Renal pelvis (tissue), 4 donors: ENCODE measurements around the gene DDHD1. TPM values are rescaled to one million over a fixed set of nuclear protein-coding genes. Genes with fewer than 3 reads are reported as not detected.
"Not testable (repeated sequence)": the region's sequence is repeated elsewhere in the genome, so short reads cannot be mapped to it uniquely, and the experiment has no call there.

Experiments
- DNase-seq: peaks from one replicate; pipeline ENCODE4 v3.0.0-alpha.2; 2013
- polyA plus RNA-seq, 3 donors: library from polyadenylated mRNA; unstranded; fragments of 120-200 nt; gene quantifications; one replicate each; pipeline ENCODE4 v1.2.1, GENCODE V29; 2013; ENCODE audit not compliant: insufficient read length in 3 of 3

DDHD1 gene
- polyA plus RNA-seq, 3 donors = 7.5 to 15.0 (median 14.7) TPM

DNA sequence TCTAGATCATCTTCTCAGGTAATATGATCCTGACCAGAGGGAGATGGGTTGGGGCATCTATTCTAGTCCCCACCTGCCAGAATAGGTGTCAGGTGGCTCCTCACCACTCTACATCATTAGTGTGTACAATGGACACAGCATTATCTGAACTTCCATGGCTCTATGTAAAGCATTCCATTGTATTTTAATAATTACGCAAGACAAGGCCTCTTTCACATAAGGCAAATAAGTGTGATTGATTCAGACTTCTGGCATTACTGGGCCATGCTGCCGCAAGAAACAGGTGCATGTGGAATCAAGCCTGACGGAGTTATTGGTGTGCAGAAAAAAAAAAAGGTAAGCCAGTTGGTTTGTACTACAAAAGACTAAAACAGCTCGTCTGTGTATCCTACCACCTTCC is 3.1 kb upstream of the DDHD1 start:
- no peak for DNase-seq

DNA sequence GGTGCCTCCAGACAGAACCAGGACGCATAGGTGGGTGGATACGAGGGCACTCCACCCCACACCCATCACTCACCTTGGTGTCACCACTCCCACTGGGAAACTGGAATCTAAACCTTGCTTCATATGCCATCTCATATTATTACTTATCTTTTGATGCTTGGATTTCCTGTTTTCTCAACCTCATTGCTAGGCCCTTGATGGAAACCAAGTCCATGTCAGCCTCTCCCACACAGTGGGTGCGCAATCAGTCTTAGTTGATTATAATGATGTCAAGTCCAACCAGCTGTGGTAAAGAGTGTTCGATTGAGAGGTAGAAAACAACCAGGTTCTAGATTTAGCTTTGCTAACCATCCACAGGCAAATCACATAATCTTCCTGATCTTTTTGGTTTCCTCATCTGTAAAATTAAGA is 584 bp upstream of the DDHD1 start:
- no peak for DNase-seq

GRCh38 chr14:53152184-53152886 is 788 bp downstream of the DDHD1 start:
- DNase-seq = peak; percentile 29

- peak; percentile 47 for DNase-seq
Measured at GRCh38 chr14:53151523-53152183, 1.5 kb downstream of the DDHD1 start.

DNA sequence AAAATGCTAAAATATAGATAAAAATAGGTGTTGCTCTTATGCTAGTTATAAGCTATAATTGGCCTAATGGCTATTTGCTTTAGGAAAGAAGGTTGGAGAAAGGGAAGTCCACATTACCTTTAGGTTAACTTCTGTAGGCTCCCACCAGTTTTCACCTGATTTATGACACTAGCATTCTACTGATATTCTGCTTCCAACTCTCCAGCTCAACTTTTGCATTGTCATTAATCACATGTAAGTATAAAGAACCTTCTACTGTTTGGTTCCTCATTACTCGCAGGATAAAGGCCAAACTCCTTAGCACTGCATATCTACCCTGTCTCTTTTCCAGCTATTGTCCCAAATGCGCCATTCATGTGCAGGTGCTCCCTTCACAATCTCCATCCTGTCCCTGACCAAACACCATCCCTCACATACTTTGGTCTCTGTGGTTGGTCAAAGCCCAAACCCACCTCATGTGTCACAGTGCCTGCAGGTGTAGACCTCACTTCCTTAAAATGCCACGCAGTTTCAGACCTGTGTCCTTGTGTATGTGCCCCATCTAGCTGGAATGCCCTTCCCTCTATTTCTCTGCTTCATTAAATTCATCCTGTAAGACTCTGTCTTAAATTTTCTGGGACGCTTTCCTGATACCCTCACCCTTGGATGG is 3.3 kb downstream of the DDHD1 start:
- no peak for DNase-seq

DNA sequence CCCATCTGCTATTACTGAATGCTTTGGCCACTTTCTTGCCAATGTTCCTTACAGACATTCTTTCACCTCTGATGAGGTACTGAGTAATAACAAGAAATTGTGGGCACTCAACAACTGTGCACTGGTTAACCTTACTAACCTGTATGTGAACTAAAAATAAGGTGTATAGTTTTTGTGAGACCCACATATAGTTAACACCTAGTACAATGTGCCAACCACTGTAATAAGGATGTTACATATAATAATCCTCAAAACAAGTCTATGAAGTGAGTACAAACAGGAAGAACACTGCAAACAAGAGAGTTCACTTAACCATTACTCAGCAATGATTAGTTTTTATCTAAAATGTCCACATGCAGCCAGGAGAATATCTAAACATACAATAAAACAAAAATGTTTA is 4.5 kb downstream of the DDHD1 start:
- DNase-seq = no peak

GRCh38 chr14:53147893-53148292 is 5.2 kb downstream of the DDHD1 start:
- DNase-seq = no peak

GRCh38 chr14:53147208-53147607 is 5.9 kb downstream of the DDHD1 start:
- DNase-seq = no peak

GRCh38 chr14:53146739-53147138 is 6.4 kb downstream of the DDHD1 start:
- no peak for DNase-seq

- no peak for DNase-seq
Measured at GRCh38 chr14:53144244-53144643, 8.9 kb downstream of the DDHD1 start.

DNA sequence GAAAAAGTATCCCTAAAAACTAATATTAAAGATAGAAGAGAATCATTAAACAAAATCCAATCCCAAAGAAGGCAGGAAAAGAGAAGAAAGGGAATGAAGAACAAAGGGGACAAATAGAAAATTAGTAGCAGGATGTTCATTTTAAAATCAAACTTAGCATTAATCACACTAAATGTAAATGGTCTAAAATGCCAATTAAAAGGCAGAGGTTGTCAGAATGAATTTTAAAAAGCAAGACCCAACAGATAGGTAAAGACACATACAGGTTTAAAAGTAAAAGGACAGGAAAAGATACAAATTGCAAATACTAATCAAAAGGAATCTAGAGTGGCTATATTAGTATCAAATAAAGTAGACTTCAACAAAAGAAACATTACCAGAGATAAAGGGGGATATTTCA is 12.5 kb downstream of the DDHD1 start:
- no peak for DNase-seq

- no peak for DNase-seq
Measured at GRCh38 chr14:53137568-53138203, 15.4 kb downstream of the DDHD1 start.

GRCh38 chr14:53130491-53130890 is 22.6 kb downstream of the DDHD1 start:
- DNase-seq = not testable (repeated sequence)

- DNase-seq = no peak
Measured at GRCh38 chr14:53128303-53129028, 24.7 kb downstream of the DDHD1 start.

DNA sequence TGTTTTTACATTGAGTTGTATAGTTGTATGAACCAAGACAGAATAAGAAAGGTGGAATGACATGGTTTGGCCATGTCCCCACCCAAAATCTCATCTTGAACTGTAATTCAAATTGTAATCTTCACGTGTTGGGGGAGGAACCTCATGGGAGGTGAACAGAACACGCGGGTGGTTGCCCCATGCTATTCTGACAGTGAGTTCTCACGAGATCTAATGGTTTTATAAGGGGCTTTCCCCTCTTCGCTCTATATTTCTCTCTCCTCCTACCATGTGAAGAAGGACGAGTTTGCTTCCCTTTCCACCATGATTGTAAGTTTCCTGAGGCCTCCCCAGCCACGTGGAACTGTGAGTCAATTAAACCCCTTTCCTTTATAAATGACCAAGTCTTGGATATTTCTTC is 25.3 kb downstream of the DDHD1 start:
- no peak for DNase-seq

DNA sequence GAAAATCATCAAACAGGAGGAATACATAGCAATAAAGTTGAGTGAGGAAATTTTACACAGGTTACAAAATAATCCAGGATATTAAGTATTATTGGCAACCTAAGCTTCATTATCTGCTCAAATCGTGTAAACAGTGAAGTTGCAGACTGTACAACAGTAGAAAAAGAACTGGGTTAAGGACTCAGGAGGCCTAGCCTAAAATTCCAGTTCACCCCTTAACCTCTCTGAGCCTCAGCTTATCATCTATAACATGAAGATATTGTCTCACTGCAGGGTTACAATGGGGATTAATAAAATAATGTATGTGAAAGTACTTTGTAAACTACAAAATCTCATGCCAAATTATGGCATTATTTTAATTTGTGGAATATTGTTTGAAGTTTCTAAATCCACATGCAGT is 26.0 kb downstream of the DDHD1 start:
- DNase-seq = no peak

- DNase-seq = no peak
Measured at GRCh38 chr14:53126731-53127130, 26.4 kb downstream of the DDHD1 start.

DNA sequence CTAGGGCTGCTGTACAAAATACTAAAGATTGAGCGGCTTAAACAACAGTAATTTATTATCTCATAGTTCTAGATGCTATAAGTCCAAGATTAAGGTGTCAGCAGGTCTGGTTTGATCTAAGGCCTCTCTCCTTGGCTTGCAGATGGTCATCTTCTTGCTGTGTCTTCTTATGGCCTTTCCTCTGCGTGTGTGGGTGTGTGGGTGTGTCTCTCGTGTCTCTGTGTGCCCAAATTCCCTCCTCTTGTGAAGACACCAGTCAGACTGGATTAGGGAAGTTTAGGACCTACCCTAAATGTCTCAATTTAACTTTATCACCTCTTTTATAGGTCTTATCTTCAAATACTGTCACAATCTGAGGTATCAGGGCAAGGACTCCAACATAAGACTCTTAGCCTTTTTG is 28.3 kb downstream of the DDHD1 start:
- DNase-seq = no peak

GRCh38 chr14:53121419-53121818 is 31.7 kb downstream of the DDHD1 start:
- DNase-seq = not testable (repeated sequence)

DNA sequence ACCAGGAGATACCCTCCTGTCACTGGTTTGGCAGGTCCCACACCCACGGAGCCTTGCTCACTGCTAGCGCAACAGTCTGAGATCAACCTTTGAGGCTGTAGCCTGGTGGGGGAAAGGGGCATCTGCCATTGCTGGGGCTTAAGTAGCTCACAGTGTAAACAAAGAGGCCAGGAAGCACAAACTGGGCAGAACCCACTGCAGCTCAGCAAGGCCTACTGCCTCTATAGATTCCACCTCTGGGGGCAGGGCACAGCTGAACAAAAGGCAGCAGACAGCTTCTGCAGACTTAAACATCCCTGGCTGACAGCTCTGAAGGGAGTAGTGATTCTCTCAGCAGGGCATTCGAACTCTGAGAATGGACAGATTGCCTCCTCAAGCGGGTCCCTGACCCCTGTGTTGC is 35.6 kb downstream of the DDHD1 start:
- not testable (repeated sequence) for DNase-seq

DNA sequence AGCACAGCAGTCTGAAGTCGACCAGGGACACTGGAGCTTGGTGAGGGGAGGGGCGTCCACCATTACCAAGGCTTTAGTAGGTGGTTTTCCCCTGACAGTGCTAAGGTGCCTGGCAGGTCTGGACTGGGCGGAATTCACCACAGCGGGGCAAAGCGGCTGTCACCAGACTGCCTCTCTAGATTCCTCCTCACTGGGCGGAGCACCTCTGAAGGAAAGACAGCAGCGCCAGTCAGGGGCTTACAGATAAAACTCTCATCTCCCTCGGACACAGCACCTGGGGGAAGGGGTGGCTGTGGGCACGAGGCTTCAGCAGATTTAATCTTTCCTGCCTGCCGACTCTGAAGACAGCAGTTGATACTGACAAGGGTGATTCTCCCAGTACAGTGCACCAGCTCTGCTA is 39.1 kb downstream of the DDHD1 start:
- no peak for DNase-seq

- no peak for DNase-seq
Measured at GRCh38 chr14:53110096-53110495, 43.0 kb downstream of the DDHD1 start.
